Activated B cell treated with CpG ODN at 0.5 μM for 24 hours (primary cell): ENCODE measurements around the gene OBSCN. TPM values are rescaled to one million over a fixed set of nuclear protein-coding genes. Genes with fewer than 3 reads are reported as not detected.

Experiments
- ATAC-seq: fragments of 200-7000 bp; cut with Tn5 transposase; one replicate; pipeline ENCODE4 v1.10.0; 2021; ENCODE audit warnings: low read depth, mild to moderate bottlenecking, moderate library complexity
- CTCF ChIA-PET: fragments of 350-600 bp; sonication (Branson Sonifier 250); formaldehyde crosslinking; loops from one replicate; lab custom pipeline; 2021; ENCODE audit warnings: antibody characterized with exemption; lab: Charles Lee
- POLR2A ChIA-PET: fragments of 350-600 bp; sonication (Branson Sonifier 250); formaldehyde crosslinking; loops from one replicate; lab custom pipeline; 2021; ENCODE audit warnings: antibody characterized with exemption; lab: Charles Lee
- DNase-seq: peaks from one replicate; pipeline ENCODE4 v3.0.0; 2022
- H3K27ac Mint-ChIP-seq: one replicate; pipeline ENCODE4 v1.8.0; 2020; ENCODE audit warnings: mixed read lengths
- H3K27me3 Mint-ChIP-seq: one replicate; pipeline ENCODE4 v1.8.0; 2021; ENCODE audit warnings: mixed read lengths
- H3K36me3 Mint-ChIP-seq: one replicate; pipeline ENCODE4 v1.8.0; 2021; ENCODE audit warnings: low read depth, mixed read lengths
- H3K4me1 Mint-ChIP-seq: one replicate; pipeline ENCODE4 v1.8.0; 2021; ENCODE audit warnings: mixed read lengths
- H3K4me3 Mint-ChIP-seq: one replicate; pipeline ENCODE4 v1.8.0; 2020; ENCODE audit warnings: mild to moderate bottlenecking, mixed read lengths
- H3K9me3 Mint-ChIP-seq: one replicate; pipeline ENCODE4 v1.8.0; 2020; ENCODE audit warnings: mixed read lengths
- CTCF ChIP-seq: fragments of 200-600 bp; IDR thresholded peaks from one replicate; pipeline ENCODE4 v1.8.0; 2022; ENCODE audit warnings: antibody characterized with exemption, mild to moderate bottlenecking
- intact Hi-C: fragments of 100-400 bp; cut with micrococcal nuclease; formaldehyde crosslinking; loops from one replicate; pipeline ENCODE4 v1.15.1; 2024
- total RNA-seq: library from RNA; stranded (reverse); gene quantifications from 2 replicates; pipeline ENCODE4 v1.2.3, GENCODE V29; 2022

The OBSCN gene
- total RNA-seq, 1 donor from 2014 or later: 19.8 TPM

- Mint-ChIP-seq H3K27ac (no peak overlapping the region), H3K27me3 (no peaks in the 10 kb centered on the region), H3K4me3 (no peak overlapping the region), H3K4me1 (peaks cover 8% of the 10 kb centered on the region), H3K9me3 (no peaks in the 10 kb centered on the region), H3K36me3 (peaks cover 10% of the 10 kb centered on the region)
- ATAC-seq (no peak), DNase-seq (no peak)
- ChIA-PET CTCF (no interaction called here), POLR2A (no interaction called here)
- no peak for TF ChIP-seq CTCF
- intact Hi-C loops: loop anchor here (5.0 kb wide), 3 partner anchors 147 to 547 kb away; no protein-coding TSS in a partner anchor
Measured at GRCh38 chr1:228279722-228280105, 71.9 kb downstream of the OBSCN start.

GRCh38 chr1:228280106-228280901 is 72.5 kb downstream of the OBSCN start:
- no peak for ATAC-seq
- H3K27ac Mint-ChIP-seq: no peak overlapping the region
- no peaks in the 10 kb centered on the region for H3K27me3 Mint-ChIP-seq
- POLR2A ChIA-PET: no interaction called here
- H3K36me3 Mint-ChIP-seq: peaks cover 11% of the 10 kb centered on the region
- peak; percentile 12 for DNase-seq
- no peak for TF ChIP-seq CTCF
- peaks cover 3% of the 10 kb centered on the region for H3K4me1 Mint-ChIP-seq
- CTCF ChIA-PET: no interaction called here
- no peak overlapping the region for H3K4me3 Mint-ChIP-seq
- no peaks in the 10 kb centered on the region for H3K9me3 Mint-ChIP-seq
- intact Hi-C loops: no loop called here

- peaks cover 3% of the 10 kb centered on the region for H3K4me1 Mint-ChIP-seq
- POLR2A ChIA-PET: no interaction called here
- intact Hi-C loops: no loop called here
- no peaks in the 10 kb centered on the region for H3K27me3 Mint-ChIP-seq
- ATAC-seq: no peak
- no peak for TF ChIP-seq CTCF
- CTCF ChIA-PET: no interaction called here
- H3K27ac Mint-ChIP-seq: no peak overlapping the region
- peaks cover 12% of the 10 kb centered on the region for H3K36me3 Mint-ChIP-seq
- H3K4me3 Mint-ChIP-seq: no peak overlapping the region
- H3K9me3 Mint-ChIP-seq: no peaks in the 10 kb centered on the region
- DNase-seq: peak; percentile 12
Measured at GRCh38 chr1:228280961-228281591, 73.2 kb downstream of the OBSCN start.

- Mint-ChIP-seq H3K36me3 (peaks cover 12% of the 10 kb centered on the region), H3K27ac (no peak overlapping the region), H3K4me1 (peaks cover 2% of the 10 kb centered on the region), H3K9me3 (no peaks in the 10 kb centered on the region), H3K4me3 (no peak overlapping the region), H3K27me3 (no peaks in the 10 kb centered on the region)
- CTCF ChIA-PET: no interaction called here
- DNase-seq (peak; percentile 6), ATAC-seq (no peak)
- intact Hi-C loops: no loop called here
- POLR2A ChIA-PET: no interaction called here
- no peak for TF ChIP-seq CTCF
Measured at GRCh38 chr1:228281631-228282328, 73.9 kb downstream of the OBSCN start.
